WERI-Rb-1 (cell line): ENCODE measurements around the gene ROR2.
"Not testable (repeated sequence)": the region's sequence is repeated elsewhere in the genome, so short reads cannot be mapped to it uniquely, and the experiment has no call there.

ENCODE experiments used
- DNase-seq: peaks from one replicate; pipeline ENCODE4 v3.0.0-alpha.2; 2020
- H3K27ac ChIP-seq: fragments of 250-450 bp; sonication (Bioruptor Pico); 2 replicates; pipeline ENCODE4 v1.5.1; 2020; ENCODE audit warnings: mild to moderate bottlenecking, moderate library complexity
- H3K27me3 ChIP-seq: fragments of 250-450 bp; sonication (Bioruptor Pico); 2 replicates; pipeline ENCODE4 v1.5.1; 2021; ENCODE audit warnings: mild to moderate bottlenecking, low read depth, moderate library complexity; ENCODE audit not compliant: insufficient read depth, severe bottlenecking
- H3K36me3 ChIP-seq: fragments of 250-450 bp; sonication (Bioruptor Pico); 2 replicates; pipeline ENCODE4 v1.5.1; 2020; ENCODE audit warnings: mild to moderate bottlenecking, moderate library complexity
- H3K4me3 ChIP-seq: 2 replicates; pipeline ENCODE4 v1.5.1; 2011; ENCODE audit warnings: low read depth, mild to moderate bottlenecking, control low read depth, low read length
- H3K9me3 ChIP-seq: fragments of 250-450 bp; sonication (Bioruptor Pico); 2 replicates; pipeline ENCODE4 v1.5.1; 2021; ENCODE audit warnings: mild to moderate bottlenecking, moderate library complexity; ENCODE audit not compliant: severe bottlenecking
- CTCF ChIP-seq: IDR thresholded peaks from 2 replicates; pipeline ENCODE4 v1.5.1; 2011; ENCODE audit warnings: low read depth, mild to moderate bottlenecking, control low read depth, inconsistent platforms, low read length

The ROR2 gene

DNA sequence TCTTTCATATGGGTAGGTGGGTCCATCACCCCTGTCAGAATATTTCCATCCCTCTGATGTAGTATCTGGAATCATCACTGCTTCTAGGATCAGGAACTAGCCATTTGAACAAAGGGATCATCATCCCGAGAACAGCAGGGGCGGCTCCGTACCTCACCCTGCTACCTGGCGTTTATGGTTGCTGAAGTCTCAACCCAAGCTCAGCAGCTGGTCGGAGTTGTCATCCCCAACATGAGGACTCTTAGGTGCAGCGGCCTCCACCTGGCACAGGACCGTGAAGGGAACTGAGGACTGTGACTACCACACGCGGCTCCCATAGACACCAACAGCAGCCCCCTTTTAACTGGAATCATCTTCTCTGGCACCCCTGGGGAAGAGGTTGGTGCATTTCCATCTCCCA is 35.1 kb downstream of the ROR2 start:
- Histone ChIP-seq H3K27me3 (no peaks in the 10 kb centered on the region), H3K36me3 (no peaks in the 10 kb centered on the region), H3K27ac (no peak overlapping the region), H3K4me3 (no peak overlapping the region), H3K9me3 (no peaks in the 10 kb centered on the region)
- no peak for DNase-seq
- TF ChIP-seq CTCF, result no peak

DNA sequence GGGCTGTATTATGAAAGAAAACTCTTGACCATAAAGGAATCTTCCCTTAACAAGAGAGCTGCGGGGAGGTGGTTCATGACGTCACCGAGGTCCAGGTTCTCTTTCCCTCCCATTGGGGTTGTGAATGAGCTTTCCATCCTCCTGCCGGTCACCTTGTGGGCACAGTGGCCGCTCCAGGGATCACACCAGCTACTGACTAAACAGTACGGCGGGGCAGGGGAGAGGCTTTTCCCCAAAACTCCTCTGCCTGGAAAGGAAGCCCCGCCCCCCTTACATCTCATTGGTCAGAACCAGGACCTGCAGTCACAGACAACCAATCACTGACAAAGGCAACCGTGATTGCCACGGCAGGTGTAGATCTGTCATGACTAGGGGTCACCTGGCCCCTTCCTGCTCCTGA is 35.6 kb downstream of the ROR2 start:
- H3K27me3 ChIP-seq, result no peaks in the 10 kb centered on the region
- DNase-seq, result no peak
- H3K4me3 ChIP-seq, result no peak overlapping the region
- H3K9me3 ChIP-seq, result no peaks in the 10 kb centered on the region
- TF ChIP-seq CTCF, result no peak
- H3K36me3 ChIP-seq, result no peaks in the 10 kb centered on the region
- no peak overlapping the region for H3K27ac ChIP-seq

DNA sequence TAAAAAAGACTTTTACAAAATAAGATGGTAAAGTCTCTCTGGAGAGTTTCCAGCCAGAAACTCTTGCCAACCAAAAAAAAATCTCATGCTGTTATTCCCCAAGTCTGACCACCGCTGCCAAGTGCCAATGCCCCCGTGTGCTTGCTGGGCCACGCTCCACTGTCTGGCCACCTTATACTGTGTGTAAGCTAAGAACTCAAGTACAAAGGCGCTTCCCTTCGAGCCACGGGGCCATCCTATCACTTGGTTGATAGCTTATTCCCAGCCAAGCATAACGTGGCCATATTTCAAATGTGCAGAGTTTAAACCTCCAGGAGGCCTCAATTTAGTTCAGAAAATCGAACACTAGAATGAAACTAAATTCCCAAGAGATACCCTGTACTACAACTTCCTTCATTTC is 36.0 kb downstream of the ROR2 start:
- H3K4me3 ChIP-seq, result no peak overlapping the region
- DNase-seq, result no peak
- no peaks in the 10 kb centered on the region for H3K9me3 ChIP-seq
- H3K27me3 ChIP-seq, result no peaks in the 10 kb centered on the region
- no peaks in the 10 kb centered on the region for H3K36me3 ChIP-seq
- TF ChIP-seq CTCF, result no peak
- H3K27ac ChIP-seq, result no peak overlapping the region

- Histone ChIP-seq H3K27ac (no peak overlapping the region), H3K36me3 (no peaks in the 10 kb centered on the region), H3K9me3 (no peaks in the 10 kb centered on the region), H3K4me3 (no peak overlapping the region), H3K27me3 (no peaks in the 10 kb centered on the region)
- no peak for TF ChIP-seq CTCF
- no peak for DNase-seq
Observed at GRCh38 chr9:91913096-91913495, 36.9 kb downstream of the ROR2 start.

GRCh38 chr9:91911657-91912056 is 38.4 kb downstream of the ROR2 start:
- TF ChIP-seq CTCF, result no peak
- no peak overlapping the region for H3K4me3 ChIP-seq
- no peaks in the 10 kb centered on the region for H3K9me3 ChIP-seq
- no peak for DNase-seq
- no peaks in the 10 kb centered on the region for H3K36me3 ChIP-seq
- H3K27ac ChIP-seq, result no peak overlapping the region
- H3K27me3 ChIP-seq, result no peaks in the 10 kb centered on the region

GRCh38 chr9:91909256-91909655 is 40.8 kb downstream of the ROR2 start:
- DNase-seq, result not testable (repeated sequence)

More at GRCh38 chr9:91909256-91909655, 40.8 kb downstream of the ROR2 start:
- not testable (repeated sequence) for H3K4me3 ChIP-seq, H3K36me3 ChIP-seq, H3K27ac ChIP-seq, H3K9me3 ChIP-seq, H3K27me3 ChIP-seq
